SK-N-SH treated with all-trans-retinoic acid at 6 μM for 48 hours (cell line): ENCODE measurements around the gene CACNA1B.

Experiments
- ARNTL ChIP-seq: fragments of 450-650 bp; formaldehyde crosslinking; IDR thresholded peaks from 2 replicates; pipeline ENCODE4 v1.5.0; 2020; ENCODE audit warnings: low read depth, mild to moderate bottlenecking, moderate library complexity, borderline replicate concordance
- BACH2 ChIP-seq: fragments of 250-450 bp; sonication (Bioruptor Pico); IDR thresholded peaks from 2 replicates; pipeline ENCODE4 v1.9.0; 2021; ENCODE audit warnings: mild to moderate bottlenecking, borderline replicate concordance
- ISL1 ChIP-seq: fragments of 250-450 bp; sonication (Bioruptor Pico); IDR thresholded peaks from 2 replicates; pipeline ENCODE4 v2.1.2; 2022; ENCODE audit warnings: mild to moderate bottlenecking, moderate library complexity
- RARB ChIP-seq: fragments of 250-450 bp; sonication (Bioruptor Pico); IDR thresholded peaks from 2 replicates; pipeline ENCODE4 v1.8.0; 2021; ENCODE audit warnings: mild to moderate bottlenecking, moderate library complexity
- SNAI2 ChIP-seq: fragments of 250-450 bp; sonication (Bioruptor Pico); IDR thresholded peaks from 2 replicates; pipeline ENCODE4 v1.5.0; 2020; ENCODE audit warnings: mild to moderate bottlenecking, moderate library complexity
- TOX ChIP-seq: fragments of 250-450 bp; sonication (Bioruptor Pico); IDR thresholded peaks from 2 replicates; pipeline ENCODE4 v1.8.0; 2021; ENCODE audit warnings: mild to moderate bottlenecking, moderate library complexity, borderline replicate concordance
- ZC3H10 ChIP-seq: fragments of 250-450 bp; sonication (Bioruptor Pico); IDR thresholded peaks from 2 replicates; pipeline ENCODE4 v1.5.1; 2021; ENCODE audit warnings: mild to moderate bottlenecking, moderate library complexity
- ZNF565 ChIP-seq: fragments of 450-650 bp; formaldehyde crosslinking; conservative IDR thresholded peaks from 2 replicates; pipeline ENCODE4 v1.5.0; 2020; ENCODE audit warnings: low read depth, mild to moderate bottlenecking, moderate library complexity
- TF ChIP-seq, protein P1 (sequence below): fragments of 250-450 bp; sonication (Bioruptor Pico); IDR thresholded peaks from 2 replicates; pipeline ENCODE4 v1.5.1; 2021; ENCODE audit warnings: mild to moderate bottlenecking, moderate library complexity
- TF ChIP-seq, protein P2 (sequence below): fragments of 250-450 bp; sonication (Bioruptor Pico); IDR thresholded peaks from 2 replicates; pipeline ENCODE4 v1.5.1; 2020; ENCODE audit warnings: low read depth, mild to moderate bottlenecking, moderate library complexity
- TF ChIP-seq, protein P3 (sequence below): fragments of 250-450 bp; sonication (Bioruptor Pico); IDR thresholded peaks from 2 replicates; pipeline ENCODE4 v1.8.0; 2020; ENCODE audit warnings: mild to moderate bottlenecking, moderate library complexity, borderline replicate concordance

DNA sequence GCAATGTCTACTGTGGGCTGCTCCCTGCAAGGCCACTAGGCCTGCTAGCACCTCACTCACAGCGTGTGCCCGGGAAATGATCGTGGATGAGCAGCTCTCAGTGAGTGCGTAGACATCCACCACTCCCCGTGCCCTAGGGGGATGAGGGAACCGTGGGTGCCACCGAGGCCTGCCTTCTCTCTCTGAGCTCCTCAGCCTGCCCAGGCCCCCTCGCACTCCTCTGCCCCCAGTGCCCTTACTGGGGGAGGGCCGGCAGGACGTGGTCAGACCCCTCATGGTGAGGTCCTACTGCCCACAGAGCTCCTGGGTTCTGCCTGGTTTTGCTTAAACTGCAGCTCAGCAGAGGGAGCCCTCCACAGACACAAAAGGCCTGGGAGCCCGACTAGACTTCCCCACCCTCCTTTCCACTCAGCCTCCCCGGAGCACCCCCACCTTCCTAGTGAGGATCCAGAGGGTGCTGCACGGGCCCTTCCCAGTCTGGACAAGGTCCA, 220.0 kb downstream of the CACNA1B start:
- TF ChIP-seq ARNTL (CRISPR knock-in tag) (no peak), ZC3H10 (CRISPR knock-in tag) (no peak), ISL1 (CRISPR knock-in tag) (no peak), TOX (CRISPR knock-in tag) (no peak), SNAI2 (CRISPR knock-in tag) (no peak), RARB (CRISPR knock-in tag) (no peak), ZNF565 (CRISPR knock-in tag) (no peak), BACH2 (CRISPR knock-in tag) (no peak)
- TF ChIP-seq, protein P1, sequence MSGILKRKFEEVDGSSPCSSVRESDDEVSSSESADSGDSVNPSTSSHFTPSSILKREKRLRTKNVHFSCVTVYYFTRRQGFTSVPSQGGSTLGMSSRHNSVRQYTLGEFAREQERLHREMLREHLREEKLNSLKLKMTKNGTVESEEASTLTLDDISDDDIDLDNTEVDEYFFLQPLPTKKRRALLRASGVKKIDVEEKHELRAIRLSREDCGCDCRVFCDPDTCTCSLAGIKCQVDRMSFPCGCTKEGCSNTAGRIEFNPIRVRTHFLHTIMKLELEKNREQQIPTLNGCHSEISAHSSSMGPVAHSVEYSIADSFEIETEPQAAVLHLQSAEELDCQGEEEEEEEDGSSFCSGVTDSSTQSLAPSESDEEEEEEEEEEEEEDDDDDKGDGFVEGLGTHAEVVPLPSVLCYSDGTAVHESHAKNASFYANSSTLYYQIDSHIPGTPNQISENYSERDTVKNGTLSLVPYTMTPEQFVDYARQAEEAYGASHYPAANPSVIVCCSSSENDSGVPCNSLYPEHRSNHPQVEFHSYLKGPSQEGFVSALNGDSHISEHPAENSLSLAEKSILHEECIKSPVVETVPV (CRISPR knock-in tag) = no peak
- TF ChIP-seq, protein P2, sequence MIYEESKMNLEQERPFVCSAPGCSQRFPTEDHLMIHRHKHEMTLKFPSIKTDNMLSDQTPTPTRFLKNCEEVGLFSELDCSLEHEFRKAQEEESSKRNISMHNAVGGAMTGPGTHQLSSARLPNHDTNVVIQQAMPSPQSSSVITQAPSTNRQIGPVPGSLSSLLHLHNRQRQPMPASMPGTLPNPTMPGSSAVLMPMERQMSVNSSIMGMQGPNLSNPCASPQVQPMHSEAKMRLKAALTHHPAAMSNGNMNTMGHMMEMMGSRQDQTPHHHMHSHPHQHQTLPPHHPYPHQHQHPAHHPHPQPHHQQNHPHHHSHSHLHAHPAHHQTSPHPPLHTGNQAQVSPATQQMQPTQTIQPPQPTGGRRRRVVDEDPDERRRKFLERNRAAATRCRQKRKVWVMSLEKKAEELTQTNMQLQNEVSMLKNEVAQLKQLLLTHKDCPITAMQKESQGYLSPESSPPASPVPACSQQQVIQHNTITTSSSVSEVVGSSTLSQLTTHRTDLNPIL = no peak
- TF ChIP-seq, protein P3, sequence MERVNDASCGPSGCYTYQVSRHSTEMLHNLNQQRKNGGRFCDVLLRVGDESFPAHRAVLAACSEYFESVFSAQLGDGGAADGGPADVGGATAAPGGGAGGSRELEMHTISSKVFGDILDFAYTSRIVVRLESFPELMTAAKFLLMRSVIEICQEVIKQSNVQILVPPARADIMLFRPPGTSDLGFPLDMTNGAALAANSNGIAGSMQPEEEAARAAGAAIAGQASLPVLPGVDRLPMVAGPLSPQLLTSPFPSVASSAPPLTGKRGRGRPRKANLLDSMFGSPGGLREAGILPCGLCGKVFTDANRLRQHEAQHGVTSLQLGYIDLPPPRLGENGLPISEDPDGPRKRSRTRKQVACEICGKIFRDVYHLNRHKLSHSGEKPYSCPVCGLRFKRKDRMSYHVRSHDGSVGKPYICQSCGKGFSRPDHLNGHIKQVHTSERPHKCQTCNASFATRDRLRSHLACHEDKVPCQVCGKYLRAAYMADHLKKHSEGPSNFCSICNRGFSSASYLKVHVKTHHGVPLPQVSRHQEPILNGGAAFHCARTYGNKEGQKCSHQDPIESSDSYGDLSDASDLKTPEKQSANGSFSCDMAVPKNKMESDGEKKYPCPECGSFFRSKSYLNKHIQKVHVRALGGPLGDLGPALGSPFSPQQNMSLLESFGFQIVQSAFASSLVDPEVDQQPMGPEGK (CRISPR knock-in tag) = no peak
